BJ (cell line): Measurements from ENCODE around the gene EIF3L. TPM values are rescaled to one million over a fixed set of nuclear protein-coding genes. Genes with fewer than 3 reads are reported as not detected.

Experiments
- CTCF ChIA-PET: fragments of 350-600 bp; formaldehyde crosslinking; extraction: SDS; loops from one replicate; lab custom pipeline; 2021; ENCODE audit warnings: antibody characterized with exemption, inconsistent platforms; lab: Yijun Ruan, JAX
- POLR2A ChIA-PET: fragments of 300-600 bp; sonication (Branson Sonifier 250); formaldehyde crosslinking; extraction: SDS; loops from one replicate; lab custom pipeline; 2021; ENCODE audit warnings: antibody characterized with exemption; lab: Charles Lee
- DNase-seq: peaks from one replicate; pipeline ENCODE4 v3.0.0-alpha.2; 2011; ENCODE audit warnings: low read depth
- H3K27me3 ChIP-seq: 2 replicates; pipeline ENCODE4 v1.6.0; 2011; ENCODE audit warnings: low read length; ENCODE audit not compliant: control insufficient read depth, insufficient read depth
- H3K36me3 ChIP-seq: 2 replicates; pipeline ENCODE4 v1.5.1; 2011; ENCODE audit warnings: low read length; ENCODE audit not compliant: control insufficient read depth, insufficient read depth
- H3K4me3 ChIP-seq: 2 replicates; pipeline ENCODE4 v1.5.1; 2011; ENCODE audit warnings: low read depth, mild to moderate bottlenecking, control low read depth, low read length
- polyA plus RNA-seq: library from polyadenylated mRNA; depleted of rRNA; stranded (reverse); fragments of >200 nt; gene quantifications from 2 replicates; pipeline ENCODE4 v1.2.3, GENCODE V29; 2011
- TF ChIP-seq, protein P1 (sequence below): IDR thresholded peaks from 2 replicates; pipeline ENCODE4 v1.5.1; 2011; ENCODE audit warnings: low read depth, mild to moderate bottlenecking, control low read depth, inconsistent platforms, low read length, moderate library complexity; ENCODE audit not compliant: insufficient read depth

EIF3L gene
- polyA plus RNA-seq, 1 experiment: 705 TPM

DNA sequence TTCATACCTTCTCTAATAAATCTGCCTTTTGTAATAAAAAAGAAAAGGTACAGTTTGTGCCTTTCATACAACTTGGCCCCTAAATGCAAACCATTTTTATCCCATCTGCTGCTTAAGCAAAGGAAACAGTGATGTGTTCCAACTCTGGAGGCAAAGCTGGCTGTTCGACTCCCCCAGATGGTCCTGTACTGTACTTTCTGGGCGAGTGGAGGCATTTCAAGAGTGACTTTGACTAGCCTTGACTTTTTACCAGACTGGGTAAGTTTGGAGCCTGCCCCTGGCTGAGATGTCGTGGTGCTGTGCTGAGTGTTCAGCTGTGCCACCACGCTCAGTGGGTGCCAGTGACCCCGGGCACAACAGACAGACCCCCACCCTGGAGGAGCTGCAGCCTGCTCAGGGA lies 67.1 kb downstream of the EIF3L start:
- no peak for DNase-seq
- ChIA-PET POLR2A (no interaction called here), CTCF (interaction anchor here (1.1 kb wide), 1 partner anchor 14 kb away, joined by 4 read pairs; no protein-coding TSS in a partner anchor)
- H3K36me3 ChIP-seq: peaks cover 39% of the 10 kb centered on the region
- H3K4me3 ChIP-seq: no peak overlapping the region
- TF ChIP-seq, protein P1, sequence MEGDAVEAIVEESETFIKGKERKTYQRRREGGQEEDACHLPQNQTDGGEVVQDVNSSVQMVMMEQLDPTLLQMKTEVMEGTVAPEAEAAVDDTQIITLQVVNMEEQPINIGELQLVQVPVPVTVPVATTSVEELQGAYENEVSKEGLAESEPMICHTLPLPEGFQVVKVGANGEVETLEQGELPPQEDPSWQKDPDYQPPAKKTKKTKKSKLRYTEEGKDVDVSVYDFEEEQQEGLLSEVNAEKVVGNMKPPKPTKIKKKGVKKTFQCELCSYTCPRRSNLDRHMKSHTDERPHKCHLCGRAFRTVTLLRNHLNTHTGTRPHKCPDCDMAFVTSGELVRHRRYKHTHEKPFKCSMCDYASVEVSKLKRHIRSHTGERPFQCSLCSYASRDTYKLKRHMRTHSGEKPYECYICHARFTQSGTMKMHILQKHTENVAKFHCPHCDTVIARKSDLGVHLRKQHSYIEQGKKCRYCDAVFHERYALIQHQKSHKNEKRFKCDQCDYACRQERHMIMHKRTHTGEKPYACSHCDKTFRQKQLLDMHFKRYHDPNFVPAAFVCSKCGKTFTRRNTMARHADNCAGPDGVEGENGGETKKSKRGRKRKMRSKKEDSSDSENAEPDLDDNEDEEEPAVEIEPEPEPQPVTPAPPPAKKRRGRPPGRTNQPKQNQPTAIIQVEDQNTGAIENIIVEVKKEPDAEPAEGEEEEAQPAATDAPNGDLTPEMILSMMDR: no peak
- no peaks in the 10 kb centered on the region for H3K27me3 ChIP-seq

DNA sequence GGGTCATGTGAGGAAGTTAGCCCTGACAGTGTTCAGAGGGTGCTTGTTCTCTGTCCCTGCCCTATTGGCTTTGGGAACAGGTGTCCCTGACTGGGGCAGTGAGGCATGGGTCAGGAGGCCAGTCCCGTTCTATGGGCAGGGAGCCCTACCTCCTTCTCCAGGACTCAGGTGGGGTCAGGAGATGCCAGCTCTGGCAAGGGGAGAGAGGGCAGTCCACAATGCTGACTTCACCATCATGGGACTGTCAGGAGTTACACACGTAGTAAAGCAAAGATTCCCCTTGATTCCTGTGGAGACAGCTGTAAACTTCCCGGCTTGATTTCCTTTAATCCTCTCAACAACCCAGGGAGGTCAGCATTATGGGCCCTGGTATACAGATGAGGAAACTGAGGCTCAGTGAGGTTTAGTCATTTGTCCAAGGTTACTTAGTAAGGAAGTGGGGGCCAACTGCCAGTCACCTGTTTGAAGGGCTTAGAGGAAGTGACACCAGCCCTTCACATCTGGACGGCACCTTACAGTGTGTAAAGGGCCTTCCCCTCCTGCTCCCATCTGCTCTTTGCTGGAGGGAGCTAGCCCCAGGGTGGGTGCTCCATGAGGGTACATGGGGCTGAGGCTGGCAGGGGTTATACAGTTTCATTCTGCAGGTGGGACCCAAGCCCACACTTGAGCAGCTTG lies 68.8 kb downstream of the EIF3L start:
- TF ChIP-seq, protein P1: no peak
- CTCF ChIA-PET: interaction anchor here (0.9 to 1.3 kb wide), 4 partner anchors 8 to 16 kb away, joined by 3 to 4 read pairs (median 4); partner anchors contain the start of gene MICALL1
- POLR2A ChIA-PET: no interaction called here
- H3K4me3 ChIP-seq: no peak overlapping the region
- no peaks in the 10 kb centered on the region for H3K27me3 ChIP-seq
- peaks cover 36% of the 10 kb centered on the region for H3K36me3 ChIP-seq
- DNase-seq: no peak

DNA sequence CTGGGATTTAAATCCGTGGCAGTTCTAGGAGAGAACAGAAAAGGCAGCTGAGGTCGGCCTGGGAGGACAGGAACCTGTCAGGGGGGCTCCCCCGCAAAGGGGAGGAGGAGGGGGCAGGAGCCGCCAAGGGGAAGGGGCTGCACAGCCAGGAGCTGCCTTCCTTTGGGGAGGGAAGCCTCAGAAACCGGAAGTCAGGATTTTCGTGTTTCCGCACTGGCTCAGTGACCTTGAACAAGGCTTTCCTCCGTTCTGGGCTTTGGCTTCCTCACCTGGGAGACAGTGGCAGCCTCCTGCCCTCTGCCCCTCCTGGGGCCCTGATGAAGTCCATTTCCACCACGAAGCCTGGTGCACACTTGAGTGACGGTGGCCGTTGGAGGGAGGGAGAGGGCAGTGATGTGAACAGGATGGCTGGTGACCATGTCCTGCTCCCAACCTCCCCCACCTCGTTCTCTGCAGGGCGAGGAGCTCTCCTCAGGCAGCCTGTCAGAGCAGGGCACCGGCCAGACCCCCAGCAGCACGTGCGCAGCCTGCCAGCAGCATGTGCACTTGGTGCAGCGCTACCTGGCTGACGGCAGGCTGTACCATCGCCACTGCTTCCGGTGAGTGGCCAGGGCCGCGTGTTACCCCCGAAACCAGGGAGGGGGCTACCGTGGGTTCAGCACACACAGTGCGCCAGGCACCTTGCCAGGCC lies 69.5 kb downstream of the EIF3L start:
- H3K27me3 ChIP-seq: no peaks in the 10 kb centered on the region
- H3K4me3 ChIP-seq: no peak overlapping the region
- ChIA-PET POLR2A (interaction anchor here (0.5 kb wide), 1 partner anchor 55 kb away, joined by 4 read pairs; no protein-coding TSS in a partner anchor), CTCF (interaction anchor here (0.9 to 1.3 kb wide), 3 partner anchors 9 to 15 kb away, joined by 3 to 4 read pairs (median 4); partner anchors contain the start of gene MICALL1)
- H3K36me3 ChIP-seq: peaks cover 33% of the 10 kb centered on the region
- DNase-seq: no peak
- TF ChIP-seq, protein P1: no peak

DNA sequence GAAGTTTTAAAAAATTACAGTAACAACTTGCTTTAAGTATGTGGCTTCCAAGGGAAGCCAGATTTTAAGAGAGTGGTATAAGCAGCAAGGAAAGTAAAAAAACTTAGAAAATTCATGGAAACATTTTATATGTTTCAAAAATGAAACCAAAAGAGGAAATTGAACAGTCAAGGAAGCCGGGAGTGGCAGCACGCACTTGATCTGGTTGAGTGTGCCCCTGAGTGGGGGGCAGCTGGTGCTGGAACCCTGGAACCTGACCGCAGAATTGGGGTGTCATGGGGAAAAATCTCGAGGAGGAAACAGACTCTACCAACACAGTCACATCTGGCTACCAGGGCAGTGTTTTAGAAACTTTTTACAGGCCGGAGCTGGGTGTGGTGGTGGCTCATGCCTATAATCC lies 70.9 kb downstream of the EIF3L start:
- no peak overlapping the region for H3K4me3 ChIP-seq
- POLR2A ChIA-PET: no interaction called here
- no peak for DNase-seq
- CTCF ChIA-PET: interaction anchor here (0.7 to 1.3 kb wide), 2 partner anchors 14 to 46 kb away, joined by 3 to 4 read pairs; partner anchors contain the start of gene MICALL1
- no peaks in the 10 kb centered on the region for H3K27me3 ChIP-seq
- TF ChIP-seq, protein P1: no peak
- H3K36me3 ChIP-seq: peaks cover 44% of the 10 kb centered on the region

DNA sequence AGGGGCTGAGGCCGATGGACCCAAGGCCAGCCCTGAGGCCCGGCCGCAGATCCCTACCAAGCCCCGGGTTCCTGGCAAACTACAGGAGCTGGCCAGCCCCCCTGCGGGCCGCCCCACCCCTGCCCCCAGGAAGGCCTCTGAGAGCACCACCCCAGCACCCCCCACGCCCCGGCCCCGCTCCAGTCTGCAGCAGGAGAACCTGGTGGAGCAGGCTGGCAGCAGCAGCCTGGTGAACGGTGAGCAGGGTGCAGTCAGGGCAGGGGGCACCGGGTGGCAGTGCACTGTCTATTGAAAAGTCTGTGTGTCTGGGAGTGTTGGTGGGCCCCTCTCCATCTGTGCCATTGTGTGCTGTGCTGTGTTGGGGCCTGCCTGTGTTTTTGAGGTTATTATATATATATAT lies 73.0 kb downstream of the EIF3L start:
- Histone ChIP-seq H3K27me3 (no peaks in the 10 kb centered on the region), H3K36me3 (peaks cover 46% of the 10 kb centered on the region), H3K4me3 (no peak overlapping the region)
- TF ChIP-seq, protein P1: no peak
- CTCF ChIA-PET: no interaction called here
- DNase-seq: no peak
- POLR2A ChIA-PET: no interaction called here
